Measurements from ENCODE around the gene CMTM8. TPM values are rescaled to one million over a fixed set of nuclear protein-coding genes. Genes with fewer than 3 reads are reported as not detected.
A peak's percentile ranks its signal among the peaks of the same experiment; 100 is the strongest.

CMTM8 gene
- total RNA-seq, 1 experiment from 2014 or later = 3.3 TPM

- Histone ChIP-seq H3K27ac (no peak overlapping the region), H3K4me3 (no peak overlapping the region), H3K36me3 (no peaks in the 10 kb centered on the region), H3K27me3 (no peaks in the 10 kb centered on the region), H3K9me3 (replicated peaks) (no peaks in the 10 kb centered on the region), H3K4me1 (no peaks in the 10 kb centered on the region)
- no peak for DNase-seq
Measured at GRCh38 chr3:32303977-32304881, 65.7 kb downstream of the CMTM8 start.

- Histone ChIP-seq H3K4me1 (no peaks in the 10 kb centered on the region), H3K27me3 (no peaks in the 10 kb centered on the region), H3K4me3 (no peak overlapping the region), H3K9me3 (replicated peaks) (no peaks in the 10 kb centered on the region), H3K27ac (no peak overlapping the region), H3K36me3 (no peaks in the 10 kb centered on the region)
- no peak for DNase-seq
Measured at GRCh38 chr3:32305361-32305876, 66.9 kb downstream of the CMTM8 start.

DNA sequence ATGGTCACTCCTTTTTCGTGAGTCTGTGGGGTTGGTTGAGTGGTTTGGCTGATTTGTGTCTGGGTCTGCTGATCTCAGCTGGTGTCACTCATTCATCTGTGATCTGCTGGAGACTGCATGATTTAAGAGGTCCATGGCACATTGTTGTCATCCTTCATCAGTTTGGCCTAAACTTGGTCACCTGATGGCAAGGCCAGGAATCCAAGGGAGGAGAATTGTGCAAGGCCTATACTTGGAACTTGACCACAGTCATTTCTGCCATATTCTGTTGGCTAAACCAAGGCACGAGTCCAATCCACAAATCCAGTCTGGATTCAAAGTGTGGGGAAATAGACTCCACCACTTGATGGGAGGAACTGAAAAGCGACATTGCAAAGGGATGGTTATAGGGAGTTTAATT, 67.6 kb downstream of the CMTM8 start:
- Histone ChIP-seq H3K9me3 (replicated peaks) (no peaks in the 10 kb centered on the region), H3K36me3 (no peaks in the 10 kb centered on the region), H3K4me1 (no peaks in the 10 kb centered on the region), H3K4me3 (no peak overlapping the region), H3K27me3 (no peaks in the 10 kb centered on the region), H3K27ac (no peak overlapping the region)
- no peak for DNase-seq

DNA sequence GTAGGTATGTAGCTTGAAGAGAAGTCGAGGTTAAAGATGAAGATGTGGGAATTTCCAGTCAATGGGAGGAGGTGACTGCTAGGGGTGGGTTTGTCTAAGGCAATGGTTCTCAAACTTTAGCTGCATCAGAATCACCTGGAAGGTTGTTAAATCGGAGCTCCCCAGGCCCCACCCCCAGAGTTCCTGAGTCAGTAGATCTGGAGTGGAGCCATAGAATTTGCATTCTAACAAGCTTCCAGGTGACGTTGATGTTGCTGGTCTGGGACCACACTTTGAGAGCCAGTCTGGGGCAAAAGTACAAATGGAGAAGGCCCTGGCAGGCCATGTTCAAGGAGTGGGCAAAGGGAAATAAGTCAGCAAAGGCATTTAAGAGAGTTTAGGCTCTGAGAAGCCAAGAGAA, 69.1 kb downstream of the CMTM8 start:
- Histone ChIP-seq H3K36me3 (no peaks in the 10 kb centered on the region), H3K4me1 (no peaks in the 10 kb centered on the region), H3K27ac (no peak overlapping the region), H3K27me3 (no peaks in the 10 kb centered on the region), H3K4me3 (no peak overlapping the region), H3K9me3 (replicated peaks) (no peaks in the 10 kb centered on the region)
- no peak for DNase-seq

DNA sequence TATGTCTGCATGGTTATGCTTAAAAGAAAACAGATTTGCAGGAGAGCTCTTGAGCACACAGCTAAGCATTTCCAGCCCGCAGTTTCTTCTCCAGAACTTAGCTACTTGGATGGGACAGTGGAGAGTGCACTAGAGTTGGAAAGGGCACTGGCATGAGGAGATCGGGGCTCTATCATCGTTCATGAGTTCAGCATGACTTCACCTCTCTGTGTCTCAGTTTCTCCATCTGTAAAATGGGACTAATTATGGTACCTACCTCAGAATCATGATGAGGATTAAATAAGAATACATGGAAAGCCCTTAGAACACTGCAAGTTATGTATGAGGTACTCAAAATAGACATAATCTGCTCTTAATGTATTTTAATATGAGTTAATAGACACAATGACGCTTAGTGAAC, 69.9 kb downstream of the CMTM8 start:
- no peak for DNase-seq
- Histone ChIP-seq H3K4me3 (no peak overlapping the region), H3K4me1 (no peaks in the 10 kb centered on the region), H3K27ac (no peak overlapping the region), H3K9me3 (replicated peaks) (no peaks in the 10 kb centered on the region), H3K27me3 (no peaks in the 10 kb centered on the region), H3K36me3 (no peaks in the 10 kb centered on the region)

- Histone ChIP-seq H3K9me3 (replicated peaks) (no peaks in the 10 kb centered on the region), H3K4me3 (no peak overlapping the region), H3K36me3 (no peaks in the 10 kb centered on the region), H3K27ac (no peak overlapping the region), H3K27me3 (no peaks in the 10 kb centered on the region), H3K4me1 (no peaks in the 10 kb centered on the region)
- no peak for DNase-seq
Measured at GRCh38 chr3:32309654-32310242, 71.3 kb downstream of the CMTM8 start.

DNA sequence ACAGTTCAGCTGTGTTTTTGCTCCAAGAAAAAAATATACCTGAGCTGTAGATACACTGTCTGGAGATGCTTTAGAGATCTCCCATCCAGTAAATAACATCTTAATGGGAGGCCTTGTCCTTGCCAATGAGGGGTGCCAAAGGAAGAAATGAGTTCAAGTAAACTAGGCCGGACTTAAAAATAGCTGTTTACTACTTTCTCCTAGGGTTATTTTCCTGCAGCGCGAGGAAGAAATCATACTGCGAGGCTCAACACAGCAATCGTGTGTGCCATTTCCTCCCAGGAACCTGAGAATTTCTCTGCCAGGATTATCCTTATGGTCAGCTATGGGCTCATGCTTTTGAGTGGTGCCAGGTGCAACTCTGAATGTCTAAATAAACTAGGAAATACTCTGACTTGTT, 71.9 kb downstream of the CMTM8 start:
- no peaks in the 10 kb centered on the region for H3K4me1 ChIP-seq
- no peak for DNase-seq

DNA sequence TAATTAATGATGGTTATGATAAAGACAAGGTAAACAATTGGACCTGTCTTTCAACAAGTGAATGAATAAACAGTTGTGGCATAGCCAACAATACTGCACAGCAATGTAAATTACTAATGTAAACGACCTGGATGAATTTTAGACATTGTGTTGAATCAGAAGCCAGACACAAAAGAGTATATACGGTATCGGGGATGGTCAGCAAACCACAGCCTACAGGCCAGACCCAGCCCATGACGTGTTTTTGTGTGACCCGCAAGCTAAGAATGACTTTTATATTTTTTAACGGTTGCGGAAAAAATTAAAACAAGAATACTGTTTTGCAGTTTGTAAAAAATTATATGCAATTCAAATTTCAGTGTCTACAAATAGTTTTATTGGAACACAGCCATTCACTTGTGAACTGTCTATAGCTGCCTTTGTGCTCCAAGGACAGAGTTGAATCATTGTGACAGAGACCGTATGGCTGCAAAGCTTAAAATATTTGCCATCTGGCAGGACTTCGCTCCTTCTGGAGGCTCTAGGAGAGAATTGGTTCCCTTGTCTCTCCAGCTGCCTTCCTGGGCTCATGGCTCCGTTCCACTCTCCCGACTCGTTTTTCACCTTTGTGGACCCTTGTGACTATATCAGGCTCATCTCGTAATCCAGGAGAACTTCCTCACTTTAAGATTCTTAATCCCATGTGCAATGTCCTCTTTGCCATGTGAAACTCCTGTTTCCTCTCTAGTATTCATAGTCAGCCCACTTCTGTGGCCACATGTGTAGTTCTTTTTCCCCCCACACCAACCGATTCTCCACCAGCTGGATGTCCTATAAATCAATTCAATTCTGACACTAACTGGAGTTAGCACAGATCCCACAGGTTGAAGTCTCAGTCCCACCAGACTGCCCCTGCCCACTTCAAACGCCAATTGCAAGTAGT, 72.7 kb downstream of the CMTM8 start:
- Histone ChIP-seq H3K27me3 (no peaks in the 10 kb centered on the region), H3K4me3 (no peak overlapping the region), H3K27ac (no peak overlapping the region), H3K36me3 (no peaks in the 10 kb centered on the region), H3K9me3 (replicated peaks) (no peaks in the 10 kb centered on the region), H3K4me1 (peaks cover under 1% of the 10 kb centered on the region; the same call in 1 of the 2 replicates)
- DNase-seq = no peak

More for the DNA sequence above, 71.9 kb downstream of the CMTM8 start:
- Histone ChIP-seq H3K27me3 (no peaks in the 10 kb centered on the region), H3K4me3 (no peak overlapping the region), H3K9me3 (replicated peaks) (no peaks in the 10 kb centered on the region), H3K27ac (no peak overlapping the region), H3K36me3 (no peaks in the 10 kb centered on the region)

GRCh38 chr3:32312251-32312650, 73.8 kb downstream of the CMTM8 start:
- H3K27ac ChIP-seq = no peak overlapping the region
- no peak overlapping the region for H3K4me3 ChIP-seq
- H3K27me3 ChIP-seq = no peaks in the 10 kb centered on the region
- DNase-seq = no peak
- H3K9me3 ChIP-seq (replicated peaks) = no peaks in the 10 kb centered on the region
- peaks cover 8% of the 10 kb centered on the region; the same call in 1 of the 2 replicates for H3K4me1 ChIP-seq
- no peaks in the 10 kb centered on the region for H3K36me3 ChIP-seq

GRCh38 chr3:32313169-32313568, 74.7 kb downstream of the CMTM8 start:
- no peak for DNase-seq
- H3K9me3 ChIP-seq (replicated peaks) = no peaks in the 10 kb centered on the region

DNA sequence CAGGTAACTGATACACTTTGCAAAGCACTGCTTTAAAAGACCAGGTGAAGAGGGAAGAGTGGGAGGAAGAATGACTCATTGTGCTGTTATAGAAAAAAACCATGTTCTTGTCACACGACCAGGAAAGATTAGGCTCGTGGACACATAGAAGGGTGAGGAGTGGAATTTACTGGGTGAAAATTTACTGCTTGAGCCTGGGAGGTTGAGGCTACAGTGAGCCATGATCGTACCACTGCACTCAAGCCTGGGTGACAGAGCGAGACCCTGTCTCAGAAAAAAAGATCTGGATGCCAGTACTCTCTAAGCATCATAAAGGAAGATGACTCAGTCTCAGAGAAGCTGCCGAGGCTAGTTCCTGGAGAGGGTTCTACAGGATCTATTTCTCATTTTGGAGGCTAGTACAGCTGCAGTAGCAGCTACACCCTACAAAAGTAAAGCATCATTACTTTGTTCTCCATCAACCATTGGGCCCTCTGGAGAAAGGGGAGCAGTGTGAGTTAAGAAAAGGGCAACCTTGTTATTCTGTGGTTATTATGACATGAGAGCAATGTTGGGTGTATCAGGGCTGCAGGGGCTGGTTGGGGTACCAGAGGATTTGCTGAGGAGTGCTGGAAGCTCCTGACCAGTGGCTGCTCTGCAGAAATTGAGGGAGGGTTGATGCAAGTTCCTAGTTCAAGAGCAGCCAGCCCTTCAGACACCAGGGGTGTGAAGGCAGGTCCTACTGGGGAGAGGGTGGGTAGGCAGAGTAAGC, 75.4 kb downstream of the CMTM8 start:
- no peaks in the 10 kb centered on the region for H3K36me3 ChIP-seq
- H3K27me3 ChIP-seq = no peaks in the 10 kb centered on the region
- no peaks in the 10 kb centered on the region for H3K9me3 ChIP-seq (replicated peaks)
- no peak overlapping the region for H3K27ac ChIP-seq
- H3K4me3 ChIP-seq = no peak overlapping the region
- no peak for DNase-seq
- peaks cover 8% of the 10 kb centered on the region; the same call in 1 of the 2 replicates for H3K4me1 ChIP-seq

More at GRCh38 chr3:32313169-32313568, 74.7 kb downstream of the CMTM8 start:
- H3K27me3 ChIP-seq = no peaks in the 10 kb centered on the region
- no peak overlapping the region for H3K4me3 ChIP-seq
- peaks cover 8% of the 10 kb centered on the region; the same call in 1 of the 2 replicates for H3K4me1 ChIP-seq
- no peak overlapping the region for H3K27ac ChIP-seq
- no peaks in the 10 kb centered on the region for H3K36me3 ChIP-seq

- no peaks in the 10 kb centered on the region for H3K27me3 ChIP-seq
- DNase-seq = no peak
- H3K27ac ChIP-seq = no peak overlapping the region
Measured at GRCh38 chr3:32315441-32315840, 77.0 kb downstream of the CMTM8 start.

GRCh38 chr3:32316319-32316718, 77.8 kb downstream of the CMTM8 start:
- Histone ChIP-seq H3K4me1 (peaks cover 8% of the 10 kb centered on the region; the same call in 1 of the 2 replicates), H3K27me3 (no peaks in the 10 kb centered on the region), H3K4me3 (no peak overlapping the region), H3K36me3 (no peaks in the 10 kb centered on the region), H3K27ac (no peak overlapping the region), H3K9me3 (replicated peaks) (no peaks in the 10 kb centered on the region)
- DNase-seq = peak in 1 of 2 experiments; percentile 6

More at GRCh38 chr3:32315441-32315840, 77.0 kb downstream of the CMTM8 start:
- no peaks in the 10 kb centered on the region for H3K9me3 ChIP-seq (replicated peaks)
- H3K4me3 ChIP-seq = no peak overlapping the region
- H3K4me1 ChIP-seq = peaks cover 8% of the 10 kb centered on the region; the same call in 1 of the 2 replicates
- no peaks in the 10 kb centered on the region for H3K36me3 ChIP-seq

GRCh38 chr3:32316976-32317375, 78.5 kb downstream of the CMTM8 start:
- Histone ChIP-seq H3K4me1 (peaks cover 8% of the 10 kb centered on the region; the same call in 1 of the 2 replicates), H3K27ac (no peak overlapping the region), H3K9me3 (replicated peaks) (no peaks in the 10 kb centered on the region), H3K4me3 (no peak overlapping the region), H3K36me3 (no peaks in the 10 kb centered on the region), H3K27me3 (no peaks in the 10 kb centered on the region)
- no peak for DNase-seq
